NCI-H146 treated with DMSO at 0.1 percent for 48 hours (cell line): ENCODE data around the gene B4GALT1.
"Not testable (repeated sequence)": the region's sequence is repeated elsewhere in the genome, so short reads cannot be mapped to it uniquely, and the experiment has no call there.

ENCODE experiments used
- DNase-seq: peaks from one replicate; lab custom pipeline; 2025; ENCODE audit not compliant: unreplicated experiment; lab: John Stamatoyannopoulos, UW

Gene B4GALT1

DNA sequence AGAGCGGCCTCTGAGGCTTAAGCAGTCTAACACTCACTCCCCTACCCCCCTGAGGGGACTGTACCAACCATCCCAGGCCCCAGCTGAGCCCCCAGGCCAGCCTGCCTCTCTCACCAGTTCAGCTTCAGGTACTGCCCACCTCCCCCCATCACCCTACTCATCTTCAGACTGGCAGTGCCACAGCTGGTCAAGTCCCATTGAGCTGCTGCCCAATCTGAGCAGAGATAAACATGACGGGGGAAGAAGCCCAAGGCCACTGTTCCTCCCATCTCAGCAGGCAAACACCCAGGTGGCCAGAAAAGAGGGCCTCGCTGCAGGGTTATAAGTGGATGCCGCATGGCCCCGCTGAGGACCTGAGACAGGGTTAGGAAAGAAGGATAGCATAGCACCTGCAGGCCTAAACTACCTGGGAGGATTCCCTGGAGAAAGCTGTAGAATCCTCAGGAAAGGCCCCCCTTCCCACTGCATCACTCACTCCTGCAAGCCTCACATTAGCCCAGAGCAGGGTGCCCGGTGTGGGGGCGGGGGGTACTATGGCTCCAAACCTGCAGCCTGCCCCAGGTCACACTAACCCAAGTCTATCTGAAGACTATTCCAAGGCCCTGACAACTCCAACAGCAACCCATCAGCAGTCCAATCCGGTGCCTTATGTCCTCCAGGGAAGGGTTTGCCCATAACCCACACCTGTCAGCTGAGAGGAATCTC is 3.6 kb downstream of the B4GALT1 start:
- no peak for DNase-seq

DNA sequence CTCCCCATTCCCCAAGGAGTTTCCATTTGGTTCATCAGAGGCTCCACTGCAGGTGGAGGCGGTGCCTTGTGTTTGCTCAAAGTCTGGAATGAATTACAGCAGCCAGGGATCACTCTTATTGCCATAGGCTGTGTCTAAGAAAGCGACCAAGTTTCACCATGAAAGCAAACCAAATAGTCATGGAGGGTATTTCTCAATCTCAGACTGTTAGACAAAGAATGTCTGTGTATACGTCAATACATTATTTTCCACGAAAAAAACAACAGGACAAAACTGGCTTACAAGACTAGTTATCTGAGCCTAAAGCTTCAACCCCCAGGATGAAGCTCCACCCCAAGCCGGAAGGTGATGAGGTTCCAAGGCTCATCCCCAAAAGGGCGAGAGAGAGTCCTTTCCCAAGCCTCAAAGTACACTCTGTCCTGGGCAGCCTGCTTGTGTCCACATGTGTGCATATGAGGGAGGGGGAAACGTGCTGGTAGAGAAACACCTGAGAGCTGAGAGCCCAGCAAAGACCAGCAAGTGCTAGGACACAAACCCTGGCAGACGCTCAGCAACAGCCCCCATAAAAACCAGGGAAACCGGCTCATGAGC is 4.3 kb downstream of the B4GALT1 start:
- DNase-seq = no peak

GRCh38 chr9:33161589-33162132 is 5.5 kb downstream of the B4GALT1 start:
- DNase-seq = peak; percentile 17

DNA sequence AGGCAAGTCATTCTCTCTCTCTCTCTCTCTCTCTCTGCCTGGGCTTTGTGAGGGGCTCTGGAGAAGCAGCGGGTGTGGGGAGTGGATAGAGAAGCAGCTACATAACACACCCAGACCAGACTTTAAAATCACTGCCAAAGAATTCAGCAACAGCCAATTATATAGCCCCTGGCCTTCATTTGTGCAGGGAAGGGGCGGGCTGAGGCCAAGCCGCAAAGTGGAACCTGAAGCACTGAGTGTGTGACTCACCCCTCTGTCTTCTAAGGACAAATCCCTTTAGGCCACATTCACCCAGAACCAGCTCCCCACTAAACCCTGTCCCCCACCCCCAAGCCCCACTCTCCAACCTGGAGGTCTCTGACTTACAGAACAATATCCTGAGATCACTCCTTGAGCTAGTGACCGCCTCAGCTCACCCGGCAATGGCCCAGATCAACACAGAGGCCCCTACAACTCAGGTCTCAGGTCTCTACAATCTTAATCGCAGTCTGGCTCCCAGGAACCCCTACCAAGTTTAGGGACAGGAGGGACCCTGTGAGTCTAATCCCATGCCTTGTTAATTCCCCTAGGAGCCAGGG is 6.0 kb downstream of the B4GALT1 start:
- no peak for DNase-seq

- DNase-seq = not testable (repeated sequence)
Observed at GRCh38 chr9:33160446-33160845, 6.7 kb downstream of the B4GALT1 start.

DNA sequence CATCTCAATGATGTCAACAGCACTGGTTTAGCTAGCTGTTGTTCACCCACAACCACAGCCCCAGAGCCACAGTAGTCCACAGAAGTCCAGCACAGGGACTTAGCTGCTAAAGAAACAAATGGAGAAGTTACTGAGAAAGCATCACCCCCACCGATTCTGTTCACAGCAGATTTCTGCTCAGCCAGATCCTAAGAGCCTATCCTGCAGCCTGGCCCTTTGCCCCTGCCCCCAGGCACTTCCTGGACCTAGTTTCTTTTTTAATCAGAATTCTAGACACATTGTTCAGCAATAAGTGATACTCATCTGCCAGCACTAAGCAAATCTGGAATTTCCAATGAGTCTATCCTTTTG is 7.4 kb downstream of the B4GALT1 start:
- DNase-seq = no peak

- no peak for DNase-seq
Observed at GRCh38 chr9:33158843-33159776, 8.0 kb downstream of the B4GALT1 start.

- no peak for DNase-seq
Observed at GRCh38 chr9:33157960-33158842, 8.9 kb downstream of the B4GALT1 start.

DNA sequence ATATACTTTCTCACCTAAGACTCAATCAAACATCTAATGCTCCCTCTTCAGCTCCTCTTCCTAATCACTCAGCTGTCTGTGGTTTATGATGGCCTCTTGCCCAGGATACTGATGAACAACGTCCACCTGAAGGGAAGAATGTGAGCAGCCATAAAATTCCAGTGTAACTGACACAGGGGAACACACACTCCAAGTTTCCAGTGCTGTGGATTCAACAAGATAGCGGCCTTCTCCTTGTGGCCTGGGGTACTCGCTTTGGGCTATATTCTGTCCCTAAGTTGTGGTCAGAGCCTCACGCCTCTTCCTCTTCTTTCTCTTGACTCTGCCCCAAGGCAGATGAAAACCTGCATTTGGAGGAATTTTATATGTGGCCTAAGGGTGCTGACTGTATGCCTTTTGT is 11.7 kb downstream of the B4GALT1 start:
- no peak for DNase-seq

DNA sequence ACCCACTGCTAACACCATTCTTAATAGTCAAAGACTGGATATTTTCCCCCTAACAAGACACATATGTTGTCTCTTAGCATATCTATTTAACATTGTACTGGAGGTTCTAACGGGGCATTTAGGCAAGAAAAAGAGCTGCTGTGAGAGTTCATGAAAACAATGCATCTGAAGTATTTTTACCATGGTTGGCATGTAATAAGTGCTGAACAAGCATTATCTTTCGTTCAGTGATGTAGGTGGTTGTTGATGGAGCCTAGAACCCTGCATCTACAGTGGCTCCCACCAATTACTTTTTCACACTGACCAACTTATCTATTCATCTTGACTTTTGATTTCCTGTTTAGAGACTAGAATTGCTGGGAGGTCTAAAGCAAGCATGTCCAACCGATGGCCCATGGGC is 12.8 kb downstream of the B4GALT1 start:
- DNase-seq = no peak

GRCh38 chr9:33153666-33154065 is 13.5 kb downstream of the B4GALT1 start:
- DNase-seq = no peak

DNA sequence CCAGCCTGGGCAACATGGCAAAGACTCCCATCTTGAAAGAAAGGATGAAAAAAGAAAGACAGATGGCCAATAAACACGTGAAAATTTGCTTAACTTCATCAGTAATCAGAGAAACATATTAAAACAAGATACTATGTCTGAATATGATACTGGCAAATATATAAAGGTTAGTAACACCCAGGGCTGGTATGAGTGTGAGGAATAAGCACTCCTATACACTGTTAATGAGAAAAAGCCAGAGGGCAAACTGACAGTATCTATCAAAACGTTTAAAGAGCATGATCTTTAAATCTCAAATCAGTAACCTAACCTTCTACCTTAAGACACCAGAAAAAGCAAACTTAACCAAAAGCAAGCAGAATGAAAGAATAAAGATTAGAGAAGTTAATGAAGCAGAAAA is 14.1 kb downstream of the B4GALT1 start:
- DNase-seq = no peak

- DNase-seq = no peak
Observed at GRCh38 chr9:33151601-33152000, 15.5 kb downstream of the B4GALT1 start.

DNA sequence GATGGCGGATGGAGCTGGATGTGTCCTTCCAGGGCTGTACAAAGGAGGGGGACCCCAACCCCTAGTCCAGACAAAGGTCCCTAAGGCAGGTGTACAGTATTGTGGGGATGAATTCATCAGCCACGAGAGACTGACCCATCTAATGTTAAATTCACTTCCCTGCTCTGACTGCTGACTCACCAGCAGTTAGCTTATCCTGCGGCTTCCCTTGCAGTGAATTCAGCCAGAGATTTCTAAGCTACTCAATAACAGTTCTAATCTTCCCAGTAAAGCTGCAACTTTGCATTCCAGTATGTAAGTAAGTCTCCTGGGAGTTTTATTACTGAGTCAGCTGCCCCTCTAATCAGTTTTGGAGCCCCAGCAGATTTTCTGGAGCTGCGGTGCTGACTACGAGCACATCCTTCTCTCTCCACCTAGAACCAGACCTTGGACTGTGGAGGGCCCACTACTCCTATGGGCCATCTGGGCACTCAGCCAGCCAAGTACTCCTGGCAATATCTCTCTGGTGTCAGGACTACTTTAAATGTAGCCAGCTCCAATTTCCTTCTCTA is 16.1 kb downstream of the B4GALT1 start:
- DNase-seq = no peak

DNA sequence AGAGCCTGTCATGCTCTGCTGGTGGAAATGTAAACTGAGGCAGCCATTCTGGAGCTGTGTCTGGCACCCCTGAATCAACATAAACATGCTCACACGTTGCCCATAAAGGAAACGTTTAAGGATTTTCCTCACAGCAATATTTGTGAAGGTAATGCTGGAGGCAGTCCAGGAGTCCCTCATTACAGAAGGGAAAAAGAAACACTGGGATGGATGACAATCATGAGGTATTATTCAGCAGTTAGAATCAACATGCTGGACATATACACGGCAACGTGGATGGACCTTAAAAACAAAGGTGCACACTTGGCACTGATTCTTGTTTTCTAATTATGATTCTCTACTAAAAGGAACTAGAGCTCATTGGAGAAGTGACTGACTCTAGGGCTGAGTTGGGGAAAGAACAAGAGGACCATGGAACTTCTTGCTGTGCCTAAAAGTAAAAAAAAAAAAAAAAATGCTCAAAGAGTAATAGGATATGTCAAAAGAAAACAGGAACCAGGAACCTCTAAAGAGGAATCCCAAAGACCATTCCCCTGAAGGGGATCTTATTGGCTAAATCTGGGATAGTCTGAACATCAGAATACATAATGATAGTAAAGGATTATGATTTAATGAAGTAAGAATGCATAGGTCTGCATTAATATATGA is 18.6 kb downstream of the B4GALT1 start:
- no peak for DNase-seq

GRCh38 chr9:33147416-33148169 is 19.5 kb downstream of the B4GALT1 start:
- no peak for DNase-seq

- no peak for DNase-seq
Observed at GRCh38 chr9:33146298-33146697, 20.8 kb downstream of the B4GALT1 start.

GRCh38 chr9:33144551-33144950 is 22.6 kb downstream of the B4GALT1 start:
- DNase-seq = no peak

DNA sequence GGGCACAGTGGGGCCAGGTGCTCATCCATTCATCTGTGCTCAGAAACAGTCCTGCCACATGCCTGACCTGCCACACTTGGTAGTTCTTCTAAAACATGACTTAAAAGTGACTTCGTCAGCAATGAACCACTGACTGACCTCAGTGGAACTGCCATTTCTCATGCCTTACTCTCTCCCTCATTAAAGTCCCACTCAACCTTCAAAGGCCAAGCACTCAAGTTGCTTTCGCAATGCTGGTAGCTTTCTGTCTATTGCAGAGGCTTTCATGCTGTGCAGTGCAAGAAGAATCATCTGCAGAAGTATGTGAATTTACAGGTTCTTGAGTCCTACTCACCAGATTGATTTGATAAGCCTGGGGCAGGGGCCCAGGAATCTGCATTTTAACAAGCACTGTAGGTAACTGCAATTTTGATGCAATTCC is 23.9 kb downstream of the B4GALT1 start:
- DNase-seq = no peak
